Mesenchymal stem cell (in vitro differentiated cells and primary cell): Measurements from ENCODE around the gene EPGN.
"Not testable (repeated sequence)": the region's sequence is repeated elsewhere in the genome, so short reads cannot be mapped to it uniquely, and the experiment has no call there.

Source experiments
- DNase-seq: peaks from one replicate; pipeline ENCODE4 v3.0.0-alpha.2; 2013
- H2AFZ ChIP-seq: one replicate; pipeline ENCODE4 v1.6.1; 2013; ENCODE audit warnings: low read depth, mild to moderate bottlenecking, control low read depth, inconsistent platforms, low read length, moderate library complexity
- H2AK5ac ChIP-seq: 2 replicates; pipeline ENCODE4 v1.6.1; 2013; ENCODE audit warnings: low read length, moderate library complexity, mild to moderate bottlenecking, inconsistent platforms; ENCODE audit not compliant: severe bottlenecking
- H2BK120ac ChIP-seq: one replicate; pipeline ENCODE4 v1.6.1; 2013; ENCODE audit warnings: low read depth, mild to moderate bottlenecking, inconsistent platforms, low read length, moderate library complexity
- H2BK12ac ChIP-seq, 2 experiments: one replicate each; pipeline ENCODE4 v1.6.1; 2013; ENCODE audit warnings: inconsistent platforms in 2 of 2, low read length in 2 of 2, mild to moderate bottlenecking in 2 of 2, moderate library complexity in 2 of 2, control low read depth in 1 of 2
- H2BK15ac ChIP-seq: one replicate; pipeline ENCODE4 v1.6.1; 2013; ENCODE audit warnings: mild to moderate bottlenecking, low read depth, inconsistent platforms; ENCODE audit not compliant: poor library complexity, severe bottlenecking
- H2BK5ac ChIP-seq: 2 replicates; pipeline ENCODE4 v1.6.1; 2013; ENCODE audit warnings: low read depth, mild to moderate bottlenecking, low read length, control low read depth, inconsistent platforms; ENCODE audit not compliant: poor library complexity, severe bottlenecking
- H3K14ac ChIP-seq, 2 experiments: one replicate each; pipeline ENCODE4 v1.6.1; 2013; ENCODE audit warnings: inconsistent platforms in 2 of 2, low read length in 2 of 2, control low read depth in 1 of 2, mild to moderate bottlenecking in 1 of 2, moderate library complexity in 1 of 2
- H3K18ac ChIP-seq, 2 experiments: one replicate each; pipeline ENCODE4 v1.6.1; 2013; ENCODE audit warnings: inconsistent platforms in 2 of 2, low read length in 2 of 2, control low read depth in 1 of 2, low read depth in 1 of 2, mild to moderate bottlenecking in 1 of 2
- H3K23ac ChIP-seq, 2 experiments: one replicate each; pipeline ENCODE4 v1.6.1; 2013; ENCODE audit warnings: inconsistent platforms in 2 of 2, low read length in 2 of 2, mild to moderate bottlenecking in 2 of 2, moderate library complexity in 2 of 2, control low read depth in 1 of 2
- H3K27ac ChIP-seq: 2 replicates; pipeline ENCODE4 v1.5.1; 2013; ENCODE audit warnings: mild to moderate bottlenecking, moderate library complexity, low read length, control low read depth, inconsistent platforms; ENCODE audit not compliant: poor library complexity, severe bottlenecking
- H3K27me3 ChIP-seq, 2 experiments: 2 replicates each; pipeline versions ENCODE4 v1.6.1 to v1.7.0; 2013; ENCODE audit warnings: low read length in 2 of 2, mild to moderate bottlenecking in 2 of 2, moderate library complexity in 2 of 2, control low read depth in 1 of 2, inconsistent platforms in 1 of 2; ENCODE audit not compliant: control insufficient read depth in 1 of 2, insufficient read depth in 1 of 2
- H3K36me3 ChIP-seq, 2 experiments: 2 replicates each; pipeline versions ENCODE4 v1.6.1 to v1.7.0; 2013; ENCODE audit warnings: low read length in 2 of 2, control low read depth in 1 of 2, inconsistent platforms in 1 of 2, low read depth in 1 of 2, mild to moderate bottlenecking in 1 of 2; ENCODE audit not compliant: insufficient read depth in 2 of 2, control insufficient read depth in 1 of 2
- H3K4ac ChIP-seq, 2 experiments: one replicate each; pipeline ENCODE4 v1.6.1; 2013; ENCODE audit warnings: inconsistent platforms in 2 of 2, low read length in 2 of 2, mild to moderate bottlenecking in 2 of 2, moderate library complexity in 2 of 2, control low read depth in 1 of 2, low read depth in 1 of 2
- H3K4me1 ChIP-seq: 2 replicates; pipeline ENCODE4 v1.6.1; 2013; ENCODE audit warnings: low read depth, low read length, control low read depth; ENCODE audit not compliant: control insufficient read depth, insufficient read depth
- H3K4me2 ChIP-seq: 2 replicates; pipeline ENCODE4 v1.6.1; 2013; ENCODE audit warnings: low read length, mild to moderate bottlenecking, inconsistent platforms; ENCODE audit not compliant: poor library complexity, severe bottlenecking
- H3K4me3 ChIP-seq, 2 experiments: 2 replicates each; pipeline versions ENCODE4 v1.5.1 to v1.7.0; 2013; ENCODE audit warnings: low read length in 2 of 2, mild to moderate bottlenecking in 2 of 2, control low read depth in 1 of 2, low read depth in 1 of 2; ENCODE audit not compliant: insufficient read depth in 1 of 2
- H3K79me1 ChIP-seq: replicated peaks from 2 replicates; pipeline ENCODE4 v1.6.1; 2013; ENCODE audit warnings: mild to moderate bottlenecking, control low read depth, low read length, inconsistent platforms; ENCODE audit not compliant: poor library complexity, severe bottlenecking
- H3K9ac ChIP-seq: 2 replicates; pipeline ENCODE4 v1.7.0; 2013; ENCODE audit warnings: mild to moderate bottlenecking, low read length, moderate library complexity
- H3K9me3 ChIP-seq: 2 replicates; pipeline ENCODE4 v1.7.0; 2013; ENCODE audit warnings: mild to moderate bottlenecking, low read length; ENCODE audit not compliant: control insufficient read depth
- H4K8ac ChIP-seq: one replicate; pipeline ENCODE4 v1.6.1; 2013; ENCODE audit warnings: inconsistent platforms, mild to moderate bottlenecking, low read length, moderate library complexity
- H4K91ac ChIP-seq: one replicate; pipeline ENCODE4 v1.6.1; 2013; ENCODE audit warnings: mild to moderate bottlenecking, low read length, inconsistent platforms
- WGBS: methylation state at CpG from one replicate; pipeline ENCODE4 v1.1.7; 2013; ENCODE audit warnings: mixed read lengths; 5-methylcytosine and 5-hydroxymethylcytosine counted together

EPGN gene

DNA sequence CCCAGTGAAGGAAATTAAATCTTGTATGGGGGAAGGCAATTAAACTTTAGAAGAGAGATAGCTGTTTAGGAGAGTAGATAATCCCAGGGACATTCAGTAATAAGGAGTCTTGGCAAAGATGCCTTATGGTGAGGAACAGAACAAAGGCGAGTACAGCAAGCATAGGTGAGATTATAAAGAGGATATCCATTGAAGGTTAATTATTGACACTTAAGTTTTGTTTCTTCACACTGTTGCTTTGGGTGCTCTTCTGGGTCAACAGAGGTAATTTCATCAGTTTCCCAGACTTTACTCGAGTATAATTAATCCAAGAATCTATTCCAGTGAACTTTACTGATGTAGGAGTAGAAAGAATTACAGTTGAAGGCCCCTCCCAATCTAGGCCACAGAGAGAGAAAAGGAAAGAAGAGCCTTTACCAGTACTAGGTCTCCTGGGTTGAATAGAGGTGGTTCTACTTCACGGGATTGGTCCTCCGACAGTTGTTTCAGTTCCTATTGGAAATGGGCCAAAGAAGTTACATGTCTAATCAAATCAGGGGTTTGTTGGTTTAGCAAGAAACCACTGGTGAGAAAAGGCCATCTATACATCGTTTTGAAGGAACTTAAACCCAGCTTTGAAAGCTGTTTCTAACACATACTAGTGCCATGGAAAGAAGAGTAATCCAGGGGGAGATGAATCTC is 27.2 kb downstream of the EPGN start:
- WGBS = over 99% methylated on average over 4 of the region's 5 CpGs
- Histone ChIP-seq H3K4me1 (no peaks in the 10 kb centered on the region), H3K36me3 (no peaks in the 10 kb centered on the region), H3K4me3 (no peak overlapping the region), H2AFZ (no peak overlapping the region), H4K8ac (no peak overlapping the region), H2BK15ac (no peak overlapping the region), H3K18ac (no peak overlapping the region), H2BK5ac (no peak overlapping the region), H3K4ac (no peak overlapping the region), H2AK5ac (no peak overlapping the region), H3K79me1 (no peaks in the 10 kb centered on the region), H2BK120ac (no peak overlapping the region), H3K14ac (no peak overlapping the region), H3K9ac (no peak overlapping the region), H2BK12ac (no peak overlapping the region), H3K27me3 (no peaks in the 10 kb centered on the region), H4K91ac (no peak overlapping the region), H3K4me2 (no peak overlapping the region), H3K27ac (no peak overlapping the region), H3K9me3 (no peaks in the 10 kb centered on the region), H3K23ac (no peak overlapping the region)
- DNase-seq = no peak

DNA sequence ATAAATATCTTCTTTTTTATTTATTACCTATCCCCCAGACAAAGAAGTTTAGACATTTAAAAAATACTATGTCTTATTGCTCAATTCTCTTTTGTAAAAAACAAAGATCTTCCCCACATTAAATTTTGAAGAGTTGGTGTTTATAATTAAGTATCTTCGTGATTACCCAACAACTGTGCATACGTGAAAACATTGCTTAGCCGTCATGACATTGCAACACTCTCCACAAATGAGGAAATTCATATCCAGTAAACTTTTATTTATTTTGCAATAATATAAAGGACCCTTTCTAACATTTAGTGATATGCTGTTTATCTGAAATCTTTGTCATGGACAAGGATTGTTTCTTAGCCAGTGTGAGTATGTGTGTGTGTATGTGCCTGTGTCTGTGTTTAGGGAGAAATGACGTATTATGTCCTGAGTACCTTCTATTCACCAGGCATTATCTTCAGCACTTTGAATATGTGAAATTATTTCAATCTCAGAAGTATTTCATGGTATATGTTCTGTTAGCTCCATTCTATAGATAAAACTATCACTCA is 30.6 kb downstream of the EPGN start:
- Histone ChIP-seq H2AK5ac (no peak overlapping the region), H2AFZ (no peak overlapping the region), H3K23ac (no peak overlapping the region), H3K14ac (no peak overlapping the region), H3K4me3 (no peak overlapping the region), H2BK12ac (no peak overlapping the region), H4K8ac (no peak overlapping the region), H3K27me3 (no peaks in the 10 kb centered on the region), H3K79me1 (no peaks in the 10 kb centered on the region), H3K18ac (no peak overlapping the region), H2BK5ac (no peak overlapping the region), H2BK120ac (no peak overlapping the region), H2BK15ac (no peak overlapping the region), H3K36me3 (no peaks in the 10 kb centered on the region), H3K9ac (no peak overlapping the region), H4K91ac (no peak overlapping the region), H3K27ac (no peak overlapping the region), H3K4ac (no peak overlapping the region), H3K4me1 (no peaks in the 10 kb centered on the region), H3K9me3 (peaks cover 4% of the 10 kb centered on the region), H3K4me2 (no peak overlapping the region)
- no CpG with 5 or more reads among the region's 4 CpGs for WGBS
- DNase-seq = peak; percentile 8

DNA sequence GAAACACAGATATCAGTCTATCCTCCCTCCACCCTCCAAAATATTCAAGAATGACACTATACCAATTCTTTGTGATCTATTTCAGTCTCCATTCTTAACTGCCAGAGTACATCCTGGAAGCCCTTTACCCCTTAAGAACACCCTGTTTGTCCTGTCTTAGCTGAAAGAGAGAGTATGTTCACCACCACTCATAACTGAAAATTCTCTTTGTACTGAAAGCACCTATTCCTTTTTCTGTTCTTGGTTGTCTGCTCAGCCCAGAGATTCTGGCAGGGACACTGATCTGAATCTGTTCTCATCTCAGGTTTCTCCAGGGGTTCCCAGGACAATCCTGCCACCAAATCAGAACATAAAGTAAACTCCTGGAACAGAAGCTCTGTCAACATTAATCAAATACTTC is 31.2 kb downstream of the EPGN start:
- Histone ChIP-seq H2AFZ (no peak overlapping the region), H2BK15ac (no peak overlapping the region), H2BK12ac (no peak overlapping the region), H3K36me3 (no peaks in the 10 kb centered on the region), H2BK5ac (no peak overlapping the region), H3K4me3 (no peak overlapping the region), H4K91ac (no peak overlapping the region), H3K4me1 (no peaks in the 10 kb centered on the region), H2BK120ac (no peak overlapping the region), H3K27me3 (no peaks in the 10 kb centered on the region), H3K23ac (no peak overlapping the region), H2AK5ac (no peak overlapping the region), H4K8ac (no peak overlapping the region), H3K4ac (no peak overlapping the region), H3K14ac (no peak overlapping the region), H3K9me3 (peaks cover 11% of the 10 kb centered on the region), H3K4me2 (no peak overlapping the region), H3K79me1 (no peaks in the 10 kb centered on the region), H3K27ac (no peak overlapping the region), H3K9ac (no peak overlapping the region), H3K18ac (no peak overlapping the region)
- DNase-seq = no peak

DNA sequence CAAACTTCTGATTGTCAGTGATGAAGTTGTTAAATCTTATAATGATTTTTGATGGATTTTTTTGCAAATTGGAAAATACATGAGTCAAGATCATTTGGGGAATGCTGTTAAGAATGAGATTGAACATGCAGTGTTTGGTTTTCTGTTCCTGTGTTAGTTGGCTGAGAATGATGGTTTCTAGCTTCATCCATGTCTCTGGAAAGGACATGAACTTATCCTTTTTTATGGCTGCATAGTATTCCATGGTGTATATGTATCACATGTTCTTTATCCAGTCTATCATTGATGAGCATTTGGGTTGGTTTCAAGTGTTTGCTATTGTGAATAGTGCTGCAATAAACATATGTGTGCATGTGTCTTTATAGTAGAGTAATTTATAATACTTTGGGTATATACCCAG is 32.2 kb downstream of the EPGN start:
- not testable (repeated sequence) for H3K4ac ChIP-seq, H3K4me1 ChIP-seq, H4K8ac ChIP-seq, H3K18ac ChIP-seq, H2BK15ac ChIP-seq, H3K79me1 ChIP-seq, H2BK12ac ChIP-seq, H3K23ac ChIP-seq, H3K27ac ChIP-seq, H3K14ac ChIP-seq, H3K4me3 ChIP-seq, H2BK120ac ChIP-seq, H3K36me3 ChIP-seq, H2AK5ac ChIP-seq, H3K9ac ChIP-seq, DNase-seq, H3K27me3 ChIP-seq, H2BK5ac ChIP-seq, H2AFZ ChIP-seq, H3K4me2 ChIP-seq, H4K91ac ChIP-seq
- H3K9me3 ChIP-seq = peaks cover 13% of the 10 kb centered on the region
